Breast epithelium (tissue), 3 donors: ENCODE measurements around the gene CTNNA1.
"Not testable (repeated sequence)": the region's sequence is repeated elsewhere in the genome, so short reads cannot be mapped to it uniquely, and the experiment has no call there.

Experiments used
- CTCF ChIP-seq, 3 donors: fragments of 450-650 bp; IDR thresholded peaks; one replicate each; pipeline ENCODE4 v1.5.1; 2016 to 2017; ENCODE audit warnings: antibody characterized with exemption in 3 of 3, mild to moderate bottlenecking in 3 of 3, moderate library complexity in 3 of 3
- POLR2A ChIP-seq: fragments of 450-650 bp; IDR thresholded peaks from one replicate; pipeline ENCODE4 v1.6.1; 2016; ENCODE audit warnings: antibody characterized with exemption, mild to moderate bottlenecking, moderate library complexity

GRCh38 chr5:138921362-138921761, 168.1 kb downstream of the CTNNA1 start:
- TF ChIP-seq POLR2A; CTCF (IDR thresholded peaks at IDR 0.05): not testable (repeated sequence)
